H9 (cell line): ENCODE measurements around the gene ICAM4. TPM values are rescaled to one million over a fixed set of nuclear protein-coding genes. Genes with fewer than 3 reads are reported as not detected.
A peak's percentile ranks its signal among the peaks of the same experiment; 100 is the strongest.

Source experiments
- DNase-seq: peaks from one replicate; pipeline ENCODE4 v3.0.0-alpha.2; 2017
- H2AFZ ChIP-seq: one replicate; pipeline ENCODE4 v1.6.1; 2013; ENCODE audit warnings: mild to moderate bottlenecking, low read length, control low read depth, moderate library complexity
- H2AK5ac ChIP-seq: 2 replicates; pipeline ENCODE4 v1.6.1; 2013; ENCODE audit warnings: low read length, control low read depth, mixed read lengths; ENCODE audit not compliant: insufficient read length
- H2BK120ac ChIP-seq: one replicate; pipeline ENCODE4 v1.6.1; 2013; ENCODE audit warnings: low read depth, mild to moderate bottlenecking, low read length, control low read depth, inconsistent platforms; ENCODE audit not compliant: poor library complexity, severe bottlenecking
- H2BK12ac ChIP-seq: 2 replicates; pipeline ENCODE4 v1.6.1; 2013; ENCODE audit warnings: low read length, control low read depth, mixed read lengths, low read depth; ENCODE audit not compliant: insufficient read length
- H2BK15ac ChIP-seq: 2 replicates; pipeline ENCODE4 v1.6.1; 2013; ENCODE audit warnings: low read depth, low read length, control low read depth
- H2BK20ac ChIP-seq: one replicate; pipeline ENCODE4 v1.6.1; 2013; ENCODE audit warnings: low read depth, mild to moderate bottlenecking, low read length, control low read depth, inconsistent platforms; ENCODE audit not compliant: poor library complexity, severe bottlenecking
- H2BK5ac ChIP-seq: 2 replicates; pipeline ENCODE4 v1.6.1; 2013; ENCODE audit warnings: low read length, control low read depth, mixed read lengths; ENCODE audit not compliant: insufficient read length
- H3K14ac ChIP-seq: 2 replicates; pipeline ENCODE4 v1.6.1; 2013; ENCODE audit warnings: low read length, control low read depth; ENCODE audit not compliant: insufficient read depth
- H3K18ac ChIP-seq: 2 replicates; pipeline ENCODE4 v1.6.1; 2013; ENCODE audit warnings: low read depth, mild to moderate bottlenecking, mixed read lengths, low read length, control low read depth; ENCODE audit not compliant: insufficient read length
- H3K23ac ChIP-seq: 2 replicates; pipeline ENCODE4 v1.6.1; 2013; ENCODE audit warnings: low read length, control low read depth, mixed read lengths, low read depth; ENCODE audit not compliant: insufficient read length
- H3K23me2 ChIP-seq: 2 replicates; pipeline ENCODE4 v1.6.1; 2013; ENCODE audit warnings: low read depth, mild to moderate bottlenecking, mixed read lengths, low read length, control low read depth; ENCODE audit not compliant: insufficient read length, poor library complexity, severe bottlenecking
- H3K27ac ChIP-seq: 2 replicates; pipeline ENCODE4 v1.5.1; 2013; ENCODE audit warnings: low read length, control low read depth, mixed read lengths, low read depth; ENCODE audit not compliant: insufficient read length
- H3K27me3 ChIP-seq: 2 replicates; pipeline ENCODE4 v1.6.1; 2013; ENCODE audit warnings: low read length, control low read depth, inconsistent platforms; ENCODE audit not compliant: insufficient read depth
- H3K4ac ChIP-seq: 2 replicates; pipeline ENCODE4 v1.6.1; 2013; ENCODE audit warnings: low read depth, mild to moderate bottlenecking, control low read depth, inconsistent platforms, low read length, moderate library complexity
- H3K4me1 ChIP-seq: 2 replicates; pipeline ENCODE4 v1.6.1; 2013; ENCODE audit warnings: low read length, control low read depth, inconsistent platforms; ENCODE audit not compliant: insufficient read depth
- H3K4me2 ChIP-seq: 2 replicates; pipeline ENCODE4 v1.6.1; 2013; ENCODE audit warnings: low read length, control low read depth, mixed read lengths; ENCODE audit not compliant: insufficient read length, insufficient read depth
- H3K56ac ChIP-seq: 2 replicates; pipeline ENCODE4 v1.6.1; 2013; ENCODE audit warnings: low read depth, mild to moderate bottlenecking, mixed read lengths, low read length, control low read depth; ENCODE audit not compliant: insufficient read length
- H3K79me1 ChIP-seq: 2 replicates; pipeline ENCODE4 v1.6.1; 2013; ENCODE audit warnings: low read depth, mild to moderate bottlenecking, moderate library complexity, low read length, control low read depth, inconsistent platforms; ENCODE audit not compliant: insufficient read depth, poor library complexity, severe bottlenecking
- H3K79me2 ChIP-seq: 2 replicates; pipeline ENCODE4 v1.6.1; 2013; ENCODE audit warnings: low read length, control low read depth, inconsistent platforms; ENCODE audit not compliant: insufficient read depth
- H3K9ac ChIP-seq: 2 replicates; pipeline ENCODE4 v1.6.1; 2013; ENCODE audit warnings: low read length, control low read depth, mixed read lengths; ENCODE audit not compliant: insufficient read length; ENCODE audit errors: extremely low read depth
- H3K9me3 ChIP-seq: one replicate; pipeline ENCODE4 v1.6.1; 2013; ENCODE audit warnings: low read depth, low read length, inconsistent platforms; ENCODE audit not compliant: control insufficient read depth
- H3T11ph ChIP-seq: one replicate; pipeline ENCODE4 v1.6.1; 2013; ENCODE audit warnings: mild to moderate bottlenecking, low read length, control low read depth, inconsistent platforms
- H4K20me1 ChIP-seq: one replicate; pipeline ENCODE4 v1.6.1; 2013; ENCODE audit not compliant: control insufficient read depth, insufficient read length, insufficient read depth
- H4K5ac ChIP-seq: 2 replicates; pipeline ENCODE4 v1.6.1; 2013; ENCODE audit warnings: low read depth, mild to moderate bottlenecking, mixed read lengths, low read length, control low read depth; ENCODE audit not compliant: insufficient read length
- H4K8ac ChIP-seq: replicated peaks from 2 replicates; pipeline ENCODE4 v1.6.1; 2013; ENCODE audit warnings: low read length, control low read depth, mixed read lengths, low read depth; ENCODE audit not compliant: insufficient read length
- H4K91ac ChIP-seq: 2 replicates; pipeline ENCODE4 v1.6.1; 2013; ENCODE audit warnings: low read depth, mild to moderate bottlenecking, moderate library complexity, mixed read lengths, low read length, control low read depth; ENCODE audit not compliant: insufficient read length
- H3K27ac Mint-ChIP-seq, 3 experiments: 2 replicates in 2 of 3; 3 replicates in 1 of 3; pipeline ENCODE4 v1.8.0; 2020 to 2021; ENCODE audit warnings: mixed read lengths in 3 of 3, mild to moderate bottlenecking in 1 of 3, moderate library complexity in 1 of 3
- H3K27me3 Mint-ChIP-seq: 2 replicates; pipeline ENCODE4 v1.8.0; 2021; ENCODE audit warnings: low read depth, mild to moderate bottlenecking, moderate library complexity, mixed read lengths
- H3K36me3 Mint-ChIP-seq, 3 experiments: 2 replicates in 2 of 3; 3 replicates in 1 of 3; pipeline ENCODE4 v1.8.0; 2020 to 2021; ENCODE audit warnings: low read depth in 3 of 3, mixed read lengths in 3 of 3; ENCODE audit not compliant: insufficient read depth in 1 of 3
- H3K4me1 Mint-ChIP-seq, 2 experiments: 2 replicates each; pipeline ENCODE4 v1.8.0; 2020; ENCODE audit warnings: mixed read lengths in 2 of 2
- H3K4me3 Mint-ChIP-seq, 2 experiments: 2 replicates in 1 of 2; 3 replicates in 1 of 2; pipeline ENCODE4 v1.8.0; 2020 to 2021; ENCODE audit warnings: mild to moderate bottlenecking in 2 of 2, mixed read lengths in 2 of 2, moderate library complexity in 1 of 2
- H3K9me3 Mint-ChIP-seq, 2 experiments: 2 replicates in 1 of 2; 3 replicates in 1 of 2; pipeline ENCODE4 v1.8.0; 2020; ENCODE audit warnings: mild to moderate bottlenecking in 2 of 2, mixed read lengths in 2 of 2, moderate library complexity in 1 of 2
- whole genome bisulfite sequencing: extraction: QIAGEN DNeasy Blood & Tissue Kit; methylation state at CpG from one replicate; pipeline ENCODE4 v1.1.7; 2013; ENCODE audit warnings: missing lambda C conversion rate, low lambda C conversion rate, mixed read lengths; ENCODE audit not compliant: insufficient read length; ENCODE audit errors: extremely low coverage; 5-methylcytosine and 5-hydroxymethylcytosine counted together
- total RNA-seq: library from RNA; stranded (reverse); gene quantifications from 2 replicates; pipeline ENCODE4 v1.2.1, GENCODE V29; 2021
- TF ChIP-seq, protein P1 (sequence below): fragments of 200-600 bp; sonication (generic); conservative IDR thresholded peaks from 3 replicates; pipeline ENCODE4 v1.8.0; 2021; ENCODE audit warnings: antibody characterized with exemption, mild to moderate bottlenecking

ICAM4 gene
- total RNA-seq, 1 experiment from 2014 or later, result 1.1 TPM

DNA sequence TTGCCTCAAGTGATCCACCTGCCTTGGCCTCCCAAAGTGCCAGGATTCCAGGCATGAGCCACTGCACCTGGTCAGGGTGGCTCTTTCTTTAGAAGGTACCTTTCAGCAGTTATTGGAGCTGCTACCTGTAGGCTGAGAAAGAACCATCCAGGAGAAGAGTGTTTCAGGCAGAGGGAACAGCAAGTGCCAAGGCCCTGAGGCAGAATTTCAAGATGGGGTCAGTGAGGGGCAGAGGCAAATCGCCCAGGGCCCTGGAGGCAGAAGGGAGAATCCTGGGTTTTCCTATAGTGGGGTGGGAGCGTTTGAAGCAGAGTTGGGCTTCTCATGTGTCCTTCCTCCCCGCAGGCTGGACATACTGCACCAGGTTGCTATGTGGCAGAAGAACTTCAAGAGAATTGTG lies 32.5 kb upstream of the ICAM4 start:
- Histone ChIP-seq H3K79me2 (no peaks in the 10 kb centered on the region), H3K23ac (no peak overlapping the region), H3K27me3 (no peaks in the 10 kb centered on the region), H3K9me3 (no peaks in the 10 kb centered on the region), H3K14ac (no peak overlapping the region), H3K9ac (no peak overlapping the region), H3K56ac (no peak overlapping the region), H4K20me1 (peaks cover 4% of the 10 kb centered on the region), H2BK20ac (no peak overlapping the region), H4K8ac (no peak overlapping the region), H2AFZ (no peak overlapping the region), H3T11ph (no peak overlapping the region), H3K4ac (no peak overlapping the region), H3K23me2 (peaks cover 4% of the 10 kb centered on the region), H3K4me2 (no peak overlapping the region), H4K91ac (no peak overlapping the region), H3K18ac (no peak overlapping the region), H2AK5ac (no peak overlapping the region), H2BK120ac (no peak overlapping the region), H2BK5ac (no peak overlapping the region), H3K79me1 (peaks cover 2% of the 10 kb centered on the region), H3K4me1 (no peaks in the 10 kb centered on the region; the same call in 1 of the 2 replicates), H4K5ac (no peak overlapping the region), H2BK15ac (no peak overlapping the region), H3K27ac (no peak overlapping the region), H2BK12ac (no peak overlapping the region)
- Mint-ChIP-seq H3K9me3 (no peaks in the 10 kb centered on the region), H3K27me3 (no peaks in the 10 kb centered on the region), H3K27ac (no peak overlapping the region), H3K36me3 (peaks cover 29 to 53% (median 49%) of the 10 kb centered on the region in 3 experiments; a peak in 6 of 7 replicates), H3K4me3 (peak overlapping the region in 1 of 2 experiments; percentile 97; a peak in 2 of 5 replicates), H3K4me1 (peaks cover 5 to 9% of the 10 kb centered on the region in 2 experiments)
- TF ChIP-seq, protein P1, sequence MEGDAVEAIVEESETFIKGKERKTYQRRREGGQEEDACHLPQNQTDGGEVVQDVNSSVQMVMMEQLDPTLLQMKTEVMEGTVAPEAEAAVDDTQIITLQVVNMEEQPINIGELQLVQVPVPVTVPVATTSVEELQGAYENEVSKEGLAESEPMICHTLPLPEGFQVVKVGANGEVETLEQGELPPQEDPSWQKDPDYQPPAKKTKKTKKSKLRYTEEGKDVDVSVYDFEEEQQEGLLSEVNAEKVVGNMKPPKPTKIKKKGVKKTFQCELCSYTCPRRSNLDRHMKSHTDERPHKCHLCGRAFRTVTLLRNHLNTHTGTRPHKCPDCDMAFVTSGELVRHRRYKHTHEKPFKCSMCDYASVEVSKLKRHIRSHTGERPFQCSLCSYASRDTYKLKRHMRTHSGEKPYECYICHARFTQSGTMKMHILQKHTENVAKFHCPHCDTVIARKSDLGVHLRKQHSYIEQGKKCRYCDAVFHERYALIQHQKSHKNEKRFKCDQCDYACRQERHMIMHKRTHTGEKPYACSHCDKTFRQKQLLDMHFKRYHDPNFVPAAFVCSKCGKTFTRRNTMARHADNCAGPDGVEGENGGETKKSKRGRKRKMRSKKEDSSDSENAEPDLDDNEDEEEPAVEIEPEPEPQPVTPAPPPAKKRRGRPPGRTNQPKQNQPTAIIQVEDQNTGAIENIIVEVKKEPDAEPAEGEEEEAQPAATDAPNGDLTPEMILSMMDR, result no peak
- no CpG with 5 or more reads among the region's 3 CpGs for WGBS
- no peak for DNase-seq
